Mammary epithelial cell (primary cell): Measurements from ENCODE around the gene LONP1.

Source experiments
- CTCF ChIP-seq, 2 donors: IDR thresholded peaks in 1 of 2; conservative IDR thresholded peaks in 1 of 2; 2 replicates each; pipeline ENCODE4 v1.5.1; 2011 to 2012; ENCODE audit warnings: inconsistent platforms in 2 of 2, low read length in 2 of 2, mild to moderate bottlenecking in 2 of 2, control low read depth in 1 of 2, low read depth in 1 of 2; ENCODE audit not compliant: insufficient read depth in 1 of 2; ENCODE audit errors: extremely low read depth in 1 of 2
- EZH2 ChIP-seq: IDR thresholded peaks from 2 replicates; pipeline ENCODE4 v1.6.1; 2012; ENCODE audit warnings: low read length, inconsistent platforms, borderline replicate concordance

GRCh38 chr19:5672708-5673459, 47.1 kb downstream of the LONP1 start:
- TF ChIP-seq CTCF (conservative IDR thresholded peaks at IDR 0.05 in 1 of 2, IDR thresholded peaks at IDR 0.05 in 1 of 2; ENCODE audit: extremely low read depth in 1 of 2, insufficient read depth in 1 of 2, low read depth in 1 of 2, low read length in 2 of 2): no peak
- TF ChIP-seq EZH2: no peak
